ENCODE measurements around the gene ATP13A2.
A peak's percentile ranks its signal among the peaks of the same experiment; 100 is the strongest.
"Not testable (repeated sequence)": the region's sequence is repeated elsewhere in the genome, so short reads cannot be mapped to it uniquely, and the experiment has no call there.

ATP13A2 gene

DNA sequence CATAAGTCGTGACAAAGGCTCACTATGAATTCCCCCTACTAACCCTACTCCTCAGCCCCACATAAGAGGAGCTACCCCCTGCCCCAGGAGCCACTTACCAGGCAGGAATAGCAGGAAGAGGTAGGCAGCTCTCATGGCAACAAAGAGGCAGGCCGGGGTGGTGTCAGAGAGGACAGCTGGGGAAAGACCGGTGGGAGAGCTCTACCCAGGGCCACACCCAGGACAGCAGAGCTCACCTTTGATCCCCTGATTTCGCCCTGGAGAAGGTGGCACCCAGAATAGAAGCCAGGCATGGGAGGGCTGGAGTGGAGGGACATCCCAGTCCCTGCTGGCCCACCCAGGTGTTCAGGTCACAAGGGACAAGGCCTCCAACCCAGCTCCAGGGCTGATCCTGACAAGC is 33.6 kb downstream of the ATP13A2 start:
- no peak for DNase-seq (ENCODE audit: low read depth)

DNA sequence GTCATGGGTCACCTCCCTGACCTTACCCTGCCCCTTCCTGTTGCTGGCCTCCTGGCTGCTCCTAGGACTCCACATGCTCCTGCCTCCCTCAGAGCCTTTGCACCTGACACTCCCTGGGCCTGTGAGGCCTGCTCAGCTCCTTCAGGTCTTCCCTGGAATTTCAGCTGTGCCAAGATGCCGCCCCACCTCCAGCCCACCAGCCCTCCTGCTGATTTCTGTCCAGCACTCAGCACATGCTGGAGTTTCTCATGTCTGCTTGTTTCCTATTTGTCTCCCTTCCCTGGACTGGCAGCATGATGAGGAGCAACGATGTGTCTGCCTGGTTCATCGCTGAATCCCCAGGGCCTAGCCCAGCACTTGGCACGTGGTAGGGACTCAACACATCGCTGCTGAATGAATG is 34.4 kb downstream of the ATP13A2 start:
- DNase-seq (ENCODE audit: low read depth) = no peak

DNA sequence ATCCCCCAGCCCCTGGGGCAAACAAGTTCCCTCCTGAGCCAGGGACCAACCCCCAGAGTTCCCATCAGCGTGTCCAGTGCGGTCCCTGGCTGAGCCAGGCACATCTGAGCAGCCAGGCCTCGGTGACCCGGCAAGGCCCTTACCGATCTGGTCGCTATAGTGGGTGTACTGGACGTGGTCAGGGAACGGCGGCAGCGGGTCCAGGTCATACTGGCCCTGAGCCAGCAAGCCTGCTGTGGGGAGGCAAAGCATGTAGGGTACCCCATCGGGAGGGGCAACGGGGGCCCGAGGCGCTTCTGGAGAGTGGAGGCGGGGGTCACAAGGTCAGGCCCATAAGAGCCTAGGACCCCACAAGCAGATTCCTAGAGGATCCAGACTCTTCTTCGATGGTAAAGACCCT is 34.8 kb downstream of the ATP13A2 start:
- no peak for DNase-seq (ENCODE audit: low read depth)

DNA sequence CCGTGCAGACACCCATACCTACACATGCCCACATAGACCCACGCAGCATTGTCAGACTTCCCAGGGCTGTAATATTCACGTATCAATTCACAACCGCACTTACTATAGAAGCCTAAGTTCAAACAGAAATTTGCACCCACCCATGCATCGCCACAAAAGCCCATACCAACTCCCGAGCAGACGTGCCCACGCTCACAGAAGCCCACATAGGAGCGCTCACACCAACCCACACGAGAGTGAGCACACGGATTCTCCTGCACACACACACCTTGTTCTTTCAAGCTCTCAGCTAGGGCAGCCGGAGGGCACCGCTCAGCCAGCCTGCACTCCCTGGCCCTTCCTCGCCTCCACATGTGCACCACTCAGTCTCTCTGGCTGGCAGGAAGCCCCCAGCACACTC is 35.9 kb downstream of the ATP13A2 start:
- DNase-seq (ENCODE audit: low read depth) = no peak

DNA sequence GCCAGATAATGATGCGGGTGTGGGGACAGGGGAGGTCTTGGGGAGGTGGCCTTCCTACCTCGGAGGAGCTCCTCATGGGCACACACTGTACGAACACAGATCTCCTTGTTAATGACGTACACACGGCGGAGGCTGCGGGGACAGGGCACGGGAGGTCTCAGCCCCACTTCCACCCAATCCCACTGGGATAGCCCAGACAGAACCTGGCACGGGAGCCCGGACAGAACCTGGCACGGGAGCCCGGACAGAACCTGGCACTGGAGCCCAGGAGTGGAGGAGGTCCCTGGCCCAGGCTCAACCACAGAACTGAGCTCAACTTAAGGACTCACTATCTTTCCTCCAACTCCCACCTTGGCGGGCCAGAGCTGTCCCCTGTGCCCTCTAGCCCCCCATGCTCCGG is 36.5 kb downstream of the ATP13A2 start:
- DNase-seq (ENCODE audit: low read depth) = no peak

DNA sequence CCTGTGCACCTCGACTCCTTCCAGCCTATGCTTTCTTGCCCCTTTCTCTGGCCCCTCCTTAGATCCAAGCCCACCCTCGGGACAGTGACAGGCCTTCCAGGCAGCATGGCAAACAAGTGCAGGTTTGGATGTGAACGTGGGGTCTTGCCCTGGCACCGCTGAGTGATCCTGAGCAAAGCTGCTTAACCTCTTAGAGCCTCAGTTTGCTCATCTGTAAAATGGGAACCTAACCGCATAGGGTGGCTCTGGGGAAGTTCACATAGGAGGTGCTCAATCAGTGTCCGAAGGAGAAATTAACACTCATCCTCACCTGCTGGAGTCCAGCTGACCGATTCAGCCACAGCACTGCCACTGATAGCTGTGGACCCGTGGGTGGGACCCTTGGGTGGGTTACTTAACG is 38.5 kb downstream of the ATP13A2 start:
- DNase-seq (ENCODE audit: low read depth) = no peak

DNA sequence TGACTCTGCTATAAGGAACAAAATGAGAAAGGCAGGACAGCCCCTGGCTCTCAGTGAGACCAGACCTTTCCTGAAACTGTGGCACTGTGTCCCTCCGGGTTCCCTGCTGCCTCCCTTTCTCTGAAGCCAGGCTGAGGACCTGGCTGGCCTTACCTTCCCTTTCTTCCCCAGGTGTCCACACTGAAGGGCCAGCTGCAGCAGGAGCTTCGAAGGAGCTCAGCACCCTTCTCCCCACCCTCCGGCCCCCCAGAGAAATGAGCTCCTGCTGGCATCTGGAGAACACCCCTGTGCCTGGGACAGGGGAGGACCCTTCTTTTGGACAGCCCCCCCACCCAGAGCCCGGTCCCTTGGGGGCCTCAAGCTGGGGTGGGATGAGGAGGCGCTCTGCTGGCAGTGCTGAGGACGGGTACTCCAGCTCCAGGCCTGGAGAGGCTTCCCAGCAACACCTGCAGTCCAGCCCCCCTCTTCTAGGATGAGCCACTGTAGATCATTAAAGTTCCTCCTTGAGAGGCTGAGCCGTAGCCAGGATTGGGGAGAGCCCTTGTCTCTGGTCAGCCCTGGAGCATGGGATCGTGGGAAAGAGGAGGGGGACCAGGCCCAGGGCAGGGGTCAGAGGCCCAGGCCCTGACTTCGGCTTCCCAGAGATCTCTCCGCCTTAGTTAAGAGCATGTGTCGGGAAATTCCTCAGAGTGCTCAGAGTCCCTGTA is 39.4 kb downstream of the ATP13A2 start:
- DNase-seq (ENCODE audit: low read depth) = no peak

DNA sequence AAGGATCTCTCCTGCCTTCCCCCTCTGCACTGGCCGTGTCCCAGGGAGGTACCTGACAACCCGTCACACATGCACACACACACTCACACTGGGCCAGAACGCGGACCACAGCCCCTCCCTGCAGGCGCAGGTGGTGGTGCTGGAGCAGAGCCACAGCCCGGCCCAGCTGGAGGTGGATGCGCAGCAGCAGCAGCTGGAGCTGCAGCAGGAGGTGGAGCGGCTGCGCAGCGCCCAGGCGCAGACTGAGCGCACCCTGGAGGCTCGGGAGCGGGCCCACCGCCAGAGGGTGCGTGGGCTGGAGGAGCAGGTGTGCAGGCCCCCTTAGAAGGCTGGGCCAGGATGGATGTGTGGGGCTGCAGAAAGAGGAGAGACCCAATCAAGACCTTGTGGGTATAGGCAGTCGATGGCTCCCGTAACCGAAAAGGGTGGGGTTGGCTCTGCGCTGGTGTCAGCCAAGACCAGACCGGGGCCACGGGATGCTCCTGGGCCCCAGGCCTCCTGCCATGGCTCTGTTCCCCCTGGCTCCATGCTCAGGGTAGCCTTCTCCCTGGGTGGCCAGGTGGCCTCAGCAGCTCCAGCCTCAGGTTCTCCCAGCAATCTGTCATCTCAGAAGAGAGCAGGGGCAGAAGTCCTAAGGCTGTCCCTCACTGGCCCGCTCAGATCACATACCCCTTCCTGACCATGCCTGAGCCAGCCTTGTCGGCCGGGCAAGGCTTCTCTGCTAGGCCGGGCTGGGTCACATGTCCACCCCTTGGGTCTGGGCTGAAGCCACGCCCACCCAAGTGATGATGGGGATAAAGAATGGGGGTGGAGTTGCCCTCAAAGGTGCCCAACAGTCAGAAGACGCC is 40.2 kb downstream of the ATP13A2 start:
- no peak for DNase-seq (ENCODE audit: low read depth)

DNA sequence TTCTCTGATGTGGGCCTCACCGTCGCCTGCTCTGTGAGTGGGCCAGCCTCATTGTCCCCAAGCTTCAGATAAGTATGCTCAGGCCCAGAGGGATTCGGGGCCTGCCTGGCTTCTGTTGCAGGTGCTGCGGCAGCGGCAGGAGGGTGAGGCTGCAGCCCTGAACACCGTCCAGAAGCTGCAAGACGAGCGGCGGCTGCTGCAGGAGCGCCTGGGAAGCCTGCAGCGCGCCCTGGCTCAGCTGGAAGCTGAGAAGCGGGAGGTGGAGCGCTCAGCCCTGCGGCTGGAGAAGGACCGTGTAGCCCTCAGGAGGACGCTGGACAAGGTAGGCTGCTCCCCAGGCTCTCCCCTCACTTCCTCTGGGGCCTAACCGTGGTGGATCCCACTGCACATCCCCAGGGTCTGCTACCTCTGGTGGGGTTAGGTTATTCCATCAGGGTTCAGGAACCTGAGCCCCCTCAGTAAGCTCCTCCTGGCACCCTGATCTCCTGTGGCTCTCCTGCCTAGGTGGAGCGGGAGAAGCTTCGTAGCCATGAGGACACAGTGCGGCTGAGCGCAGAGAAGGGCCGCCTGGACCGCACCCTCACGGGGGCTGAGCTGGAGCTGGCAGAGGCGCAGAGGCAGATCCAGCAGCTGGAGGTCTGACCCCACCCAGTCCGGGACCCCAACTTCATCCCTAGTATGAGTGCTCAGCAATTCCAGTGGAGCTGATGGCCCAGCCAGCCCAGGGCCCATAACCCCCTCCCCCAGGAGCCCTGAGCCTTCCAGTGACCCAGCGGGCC is 41.4 kb downstream of the ATP13A2 start:
- DNase-seq (ENCODE audit: low read depth) = no peak

DNA sequence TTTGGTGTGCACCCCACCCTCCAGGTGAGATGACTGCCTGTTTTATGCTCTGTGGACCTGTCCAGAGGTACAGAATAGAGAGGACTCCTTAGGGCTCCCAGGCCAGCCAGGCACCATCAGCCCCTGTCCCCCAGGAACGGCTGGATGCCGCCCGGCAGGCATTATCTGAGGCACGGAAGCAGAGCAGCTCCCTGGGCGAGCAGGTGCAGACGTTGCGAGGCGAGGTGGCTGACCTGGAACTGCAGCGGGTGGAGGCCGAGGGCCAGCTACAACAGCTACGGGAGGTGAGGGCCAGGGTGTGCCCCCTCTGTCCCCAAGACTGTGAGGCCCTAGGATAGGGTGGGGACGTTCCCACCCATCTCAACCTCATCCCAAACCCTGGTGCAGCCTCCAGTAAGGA is 42.1 kb downstream of the ATP13A2 start:
- DNase-seq (ENCODE audit: low read depth) = no peak

DNA sequence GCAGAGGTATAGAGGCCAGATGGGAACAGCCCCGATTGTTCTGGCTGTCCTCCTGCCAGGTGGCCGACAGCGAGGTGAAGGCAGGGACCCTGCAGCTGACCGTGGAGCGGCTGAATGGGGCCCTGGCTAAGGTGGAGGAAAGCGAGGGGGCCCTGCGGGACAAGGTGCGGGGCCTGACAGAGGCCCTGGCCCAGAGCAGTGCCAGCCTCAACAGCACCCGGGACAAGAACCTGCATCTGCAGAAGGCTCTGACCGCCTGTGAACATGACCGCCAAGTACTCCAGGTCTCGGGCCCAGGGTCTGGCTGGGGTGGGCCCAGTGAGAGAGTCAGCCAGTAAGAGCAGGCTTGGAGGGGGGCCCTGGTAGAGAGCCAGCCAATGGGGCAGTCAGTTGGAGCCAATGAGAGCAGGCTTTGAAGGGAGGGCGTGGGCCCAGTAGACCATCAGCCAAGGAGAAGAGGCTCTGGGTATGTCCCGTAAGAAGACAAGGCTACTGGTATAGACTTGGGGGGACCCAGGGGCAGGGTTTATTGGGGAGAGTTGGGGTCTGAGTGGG is 42.6 kb downstream of the ATP13A2 start:
- no peak for DNase-seq (ENCODE audit: low read depth)

DNA sequence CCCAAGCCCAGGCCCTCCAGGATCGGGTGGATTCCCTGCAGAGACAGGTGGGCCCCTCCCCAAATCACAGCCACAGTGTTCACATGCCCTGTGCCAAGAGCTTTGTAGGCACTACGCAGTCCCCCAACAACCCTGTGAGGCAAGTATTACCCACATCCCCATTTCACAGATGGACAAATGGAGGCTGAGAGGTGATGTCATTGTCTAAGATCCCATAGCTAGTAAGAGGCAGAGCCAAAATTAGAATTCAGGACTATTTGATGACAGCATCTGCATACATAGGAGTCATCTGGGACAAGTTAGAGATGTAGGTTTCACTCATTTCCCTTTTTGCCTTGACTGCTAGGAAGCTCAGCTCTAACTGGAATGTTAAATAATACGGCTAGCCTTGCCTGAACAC is 43.4 kb downstream of the ATP13A2 start:
- DNase-seq (ENCODE audit: low read depth) = no peak

DNA sequence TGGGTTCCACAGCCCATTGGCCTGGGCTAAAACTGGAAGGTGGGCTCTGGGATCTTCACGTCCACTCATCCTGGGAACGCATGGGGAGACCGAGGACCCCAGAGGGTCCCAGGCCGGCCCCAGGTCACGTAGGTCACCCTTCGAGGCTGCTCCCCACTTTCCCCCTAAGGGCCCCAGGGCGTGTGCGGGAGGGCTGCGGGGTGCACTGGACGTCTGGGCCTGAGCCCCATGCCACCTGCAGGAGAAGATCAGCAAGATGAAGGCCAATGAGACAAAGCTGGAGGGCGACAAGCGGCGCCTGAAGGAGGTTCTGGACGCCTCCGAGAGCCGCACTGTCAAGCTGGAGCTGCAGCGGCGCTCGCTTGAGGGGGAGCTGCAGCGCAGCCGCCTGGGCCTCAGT is 43.8 kb downstream of the ATP13A2 start:
- no peak for DNase-seq (ENCODE audit: low read depth)

DNA sequence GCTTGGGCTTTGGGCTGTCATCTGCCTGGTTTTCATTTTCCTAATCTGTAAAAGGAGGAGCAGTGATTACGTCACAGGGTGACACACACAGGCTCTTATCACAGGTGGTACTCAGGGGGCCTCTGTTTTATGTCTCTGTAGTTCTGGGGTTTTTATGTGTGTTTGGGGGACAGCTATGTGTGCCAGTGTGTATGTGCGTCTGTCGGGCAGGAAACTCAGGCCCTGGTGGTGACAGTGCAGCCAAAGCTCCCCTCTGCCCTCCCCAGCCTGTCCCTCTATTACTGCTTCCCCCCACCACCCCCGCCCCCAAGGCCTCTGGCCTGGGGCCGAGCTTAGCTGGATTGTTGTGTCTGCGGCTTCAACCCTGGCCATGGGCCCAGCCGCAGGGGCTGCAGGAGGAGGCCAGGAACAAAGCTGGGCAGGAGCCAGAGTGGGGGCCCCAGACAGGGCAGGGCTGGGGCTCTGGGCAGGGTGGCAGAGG is 44.6 kb downstream of the ATP13A2 start:
- DNase-seq (ENCODE audit: low read depth) = no peak

DNA sequence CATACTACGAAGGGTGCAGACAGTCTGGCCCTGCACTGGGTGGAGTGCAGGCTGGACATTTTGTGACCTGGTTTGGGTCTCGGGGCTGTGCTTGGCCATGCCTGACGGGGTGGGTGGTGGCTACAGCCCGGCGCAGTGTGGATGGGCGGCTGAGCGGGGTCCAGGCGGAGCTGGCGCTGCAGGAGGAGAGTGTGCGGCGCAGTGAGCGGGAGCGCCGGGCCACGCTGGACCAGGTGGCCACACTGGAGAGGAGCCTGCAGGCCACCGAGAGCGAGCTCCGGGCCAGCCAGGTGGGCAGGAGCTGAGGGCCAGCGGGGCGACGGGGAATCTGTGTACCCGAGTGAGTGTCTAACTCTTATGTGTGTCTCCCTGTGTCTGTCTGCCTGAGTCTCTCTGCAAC is 45.4 kb downstream of the ATP13A2 start:
- no peak for DNase-seq (ENCODE audit: low read depth)

DNA sequence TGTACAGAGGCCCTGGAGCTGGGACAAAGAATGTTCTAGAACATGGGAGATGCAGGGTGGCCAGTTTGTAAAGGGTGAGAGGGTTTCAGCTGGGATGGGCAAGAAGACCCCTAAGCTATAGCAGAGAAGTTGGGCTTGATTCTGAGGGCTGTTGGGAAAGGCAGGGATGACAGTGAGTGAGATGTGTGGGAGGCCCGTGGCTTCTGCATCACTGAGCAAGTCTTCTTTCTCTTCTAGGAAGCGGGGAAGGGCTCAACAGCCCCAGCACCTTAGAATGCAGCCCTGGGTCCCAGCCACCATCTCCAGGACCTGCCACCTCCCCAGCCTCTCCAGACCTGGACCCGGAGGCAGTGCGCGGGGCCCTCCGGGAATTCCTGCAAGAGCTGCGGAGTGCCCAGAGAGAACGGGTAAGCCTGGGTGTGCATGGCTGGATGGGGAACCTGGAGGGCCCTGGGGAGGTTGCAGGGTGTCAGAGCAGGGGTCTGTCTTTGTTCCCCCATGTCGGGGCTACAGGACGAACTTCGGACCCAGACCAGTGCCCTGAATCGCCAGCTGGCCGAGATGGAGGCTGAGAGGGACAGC is 46.2 kb downstream of the ATP13A2 start:
- no peak for DNase-seq (ENCODE audit: low read depth)

DNA sequence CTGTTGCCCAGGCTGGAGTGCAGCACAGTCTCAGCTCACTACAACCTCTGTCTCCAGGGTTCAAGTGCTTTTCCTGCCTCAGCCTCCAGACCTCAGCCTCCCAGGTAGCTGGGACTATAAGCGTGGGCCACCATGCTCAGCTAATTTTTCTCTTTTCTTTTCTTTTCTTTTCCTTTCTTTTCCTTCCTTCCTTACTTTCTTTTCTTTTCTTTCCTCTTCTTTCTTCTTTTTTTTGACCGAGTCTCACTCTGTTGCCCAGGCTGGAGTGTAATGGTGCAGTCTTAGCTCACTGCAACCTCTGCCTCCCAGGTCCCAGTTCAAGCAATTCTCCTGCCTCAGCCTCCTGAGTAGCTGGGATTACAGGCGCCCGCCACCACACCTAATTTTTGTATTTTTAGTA is 47.6 kb downstream of the ATP13A2 start:
- not testable (repeated sequence) for DNase-seq (ENCODE audit: low read depth)

DNA sequence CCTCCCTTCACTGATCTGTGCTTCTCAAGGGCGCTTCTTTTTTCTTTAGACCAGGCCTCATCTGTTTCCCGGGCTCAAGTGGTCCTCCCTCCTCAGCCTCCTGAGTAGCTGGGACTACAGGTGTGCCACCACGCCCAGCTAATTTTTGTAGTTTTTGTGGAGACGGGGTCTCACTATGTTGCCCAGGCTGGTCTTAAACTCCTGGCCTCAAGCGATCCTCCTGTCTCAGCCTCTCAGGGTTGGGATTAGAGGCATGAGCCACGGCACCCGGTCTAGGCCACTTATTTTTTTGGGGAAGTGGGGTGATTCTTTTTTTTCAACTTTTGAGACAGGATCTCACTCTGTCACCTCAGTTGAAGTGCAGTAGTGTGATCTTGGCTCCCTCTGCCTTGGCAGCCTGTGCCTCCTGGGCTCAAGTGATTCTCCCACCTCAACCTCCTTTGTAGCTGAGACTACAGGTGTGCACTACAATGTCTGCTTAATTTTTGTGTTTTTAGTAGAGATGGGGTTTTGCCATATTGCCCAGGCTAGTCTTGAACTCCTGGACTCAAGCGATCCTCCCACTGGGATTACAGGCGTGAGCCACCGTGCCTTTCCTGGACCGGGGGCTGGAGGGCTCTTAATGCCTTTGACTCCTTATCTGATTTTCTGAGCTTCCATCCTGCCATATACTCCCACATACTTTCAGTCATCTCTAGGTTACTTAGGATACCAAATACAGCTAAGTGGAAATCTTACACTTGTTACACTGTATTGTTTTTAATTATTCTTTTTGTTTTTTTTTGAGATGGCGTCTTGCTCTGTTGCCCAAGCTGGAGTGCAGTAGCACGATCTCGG is 50.2 kb downstream of the ATP13A2 start:
- DNase-seq (ENCODE audit: low read depth) = no peak

DNA sequence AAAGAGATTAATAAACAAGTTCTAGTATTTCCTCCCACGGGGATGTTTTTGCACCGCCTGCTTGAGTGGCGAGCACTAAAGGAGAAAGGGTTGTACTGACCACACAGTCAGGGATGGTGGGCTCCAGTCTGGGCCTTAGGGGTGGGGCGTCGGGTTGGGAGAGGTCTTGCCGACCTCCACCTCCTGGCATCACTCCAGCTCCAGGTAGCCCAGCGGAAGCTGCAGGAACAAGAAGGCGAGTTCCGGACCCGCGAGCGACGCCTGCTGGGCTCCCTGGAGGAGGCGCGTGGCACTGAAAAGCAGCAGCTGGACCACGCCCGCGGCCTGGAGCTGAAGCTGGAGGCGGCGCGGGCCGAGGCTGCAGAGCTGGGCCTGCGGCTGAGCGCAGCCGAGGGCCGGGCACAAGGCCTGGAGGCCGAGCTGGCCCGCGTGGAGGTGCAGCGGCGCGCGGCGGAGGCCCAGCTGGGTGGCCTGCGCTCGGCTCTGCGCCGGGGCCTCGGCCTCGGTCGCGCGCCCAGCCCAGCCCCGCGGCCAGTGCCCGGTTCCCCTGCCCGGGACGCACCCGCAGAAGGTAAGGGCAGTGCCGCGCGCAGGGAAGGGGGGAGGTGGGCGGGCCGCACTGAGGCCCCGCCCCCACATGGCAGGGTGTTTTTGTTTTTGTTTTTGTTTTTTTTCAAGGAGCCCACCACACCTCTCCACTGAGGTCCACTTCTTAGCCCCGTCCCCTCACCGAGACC is 51.0 kb downstream of the ATP13A2 start:
- DNase-seq (ENCODE audit: low read depth) = peak; percentile 71

DNA sequence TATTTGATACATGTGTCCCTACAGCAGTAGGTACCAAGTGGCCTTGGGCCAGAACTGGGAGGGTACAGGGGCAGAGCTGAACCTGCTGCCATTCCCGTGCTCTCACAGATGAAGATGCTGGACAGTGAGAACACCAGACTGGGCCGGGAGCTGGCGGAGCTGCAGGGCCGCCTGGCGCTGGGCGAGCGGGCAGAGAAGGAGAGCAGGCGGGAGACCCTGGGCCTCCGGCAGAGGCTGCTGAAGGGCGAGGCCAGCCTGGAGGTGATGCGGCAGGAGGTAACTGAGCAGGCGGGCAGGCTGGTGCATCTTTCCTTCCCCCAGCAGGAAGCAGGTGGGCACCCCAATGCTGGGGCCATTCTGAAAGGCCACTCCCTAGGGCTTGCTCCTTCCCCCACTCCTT is 53.3 kb downstream of the ATP13A2 start:
- DNase-seq (ENCODE audit: low read depth) = no peak

Data from stimulated activated CD8-positive, alpha-beta memory T cell treated with anti-CD3 and anti-CD28 coated beads, Interleukin-4, amount 100 ng/mL, for 24 hours (primary cell).